Measurements from ENCODE around the gene SPATA31A5. TPM values are rescaled to one million over a fixed set of nuclear protein-coding genes. Genes with fewer than 3 reads are reported as not detected.
"Not testable (repeated sequence)": the region's sequence is repeated elsewhere in the genome, so short reads cannot be mapped to it uniquely, and the experiment has no call there.

Gene SPATA31A5
- polyA plus RNA-seq (2012; ENCODE audit: insufficient read depth, insufficient read length, low read depth) = not detected

DNA sequence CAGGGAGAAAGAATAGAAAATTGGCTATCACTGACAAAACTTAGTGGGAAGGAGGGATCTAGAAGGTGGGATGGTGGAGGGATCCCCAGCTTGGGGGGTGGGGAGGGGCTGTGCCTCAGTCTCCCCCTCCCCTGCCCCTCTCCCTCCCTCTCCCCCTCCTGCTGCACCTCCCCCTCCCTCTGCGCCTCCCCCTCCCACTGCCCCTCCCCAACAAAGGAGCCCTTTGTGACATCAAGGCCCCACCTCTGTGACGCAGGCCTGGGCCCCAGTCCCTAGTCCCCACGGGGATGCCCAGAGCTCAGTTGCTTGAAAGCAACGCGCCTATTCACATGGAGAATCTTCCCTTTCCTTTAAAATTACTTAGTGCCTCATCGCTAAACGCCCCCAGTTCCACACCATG lies at the start of gene SPATA31A5:
Gene SPATA31A5, plus strand, starts transcription at position 301 of the 400 bp plus-strand sequence. Its CDS starts 29 bp downstream, at position 330.
- not testable (repeated sequence) for H3K4me1 ChIP-seq; H3K36me3 ChIP-seq; DNase-seq; H3K9me3 ChIP-seq; H3K4me3 ChIP-seq (ENCODE audit: low read depth, low read length); H3K27me3 ChIP-seq

DNA sequence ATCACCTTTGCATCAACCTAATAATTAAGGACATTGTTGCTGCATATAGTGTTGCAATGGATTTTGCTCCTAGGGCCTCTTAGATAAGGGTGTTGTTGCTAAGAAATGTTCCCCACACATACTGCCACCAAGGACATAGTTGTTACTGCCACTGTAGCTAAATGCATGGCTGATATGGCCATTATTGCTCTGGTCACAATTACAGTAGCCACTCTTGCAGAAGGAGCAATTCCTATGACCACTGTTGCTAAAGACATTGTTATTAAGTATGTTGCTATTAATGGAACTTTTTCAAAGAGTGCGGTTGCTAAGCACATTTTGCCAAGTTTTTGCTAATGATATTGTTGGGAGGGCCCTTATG lies 48.8 kb downstream of the SPATA31A5 start:
- not testable (repeated sequence) for H3K4me3 ChIP-seq (ENCODE audit: low read depth, low read length); H3K36me3 ChIP-seq; H3K9me3 ChIP-seq; H3K4me1 ChIP-seq; H3K27me3 ChIP-seq; DNase-seq

DNA sequence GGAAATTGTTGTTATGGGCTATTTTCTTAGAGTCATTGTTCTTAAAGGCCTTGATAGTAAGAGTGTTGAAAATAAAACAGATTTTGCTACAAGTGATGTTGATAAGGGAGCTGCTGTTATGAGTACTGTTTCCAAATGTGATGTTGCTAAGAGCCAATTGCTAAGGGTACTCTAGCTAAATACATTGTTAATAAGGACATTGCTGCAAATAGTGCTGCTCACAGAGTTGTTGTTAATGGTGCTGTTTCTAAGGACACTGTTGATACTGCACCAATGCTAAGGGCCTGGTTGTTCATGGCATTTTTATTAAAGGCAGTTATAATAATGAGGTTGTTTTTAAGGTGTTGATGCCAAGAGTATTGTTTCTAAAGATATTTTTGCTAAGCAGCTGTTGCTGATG lies 52.2 kb downstream of the SPATA31A5 start:
- not testable (repeated sequence) for H3K4me3 ChIP-seq (ENCODE audit: low read depth, low read length); H3K9me3 ChIP-seq; H3K27me3 ChIP-seq; H3K4me1 ChIP-seq; DNase-seq; H3K36me3 ChIP-seq
